ENCODE results near the gene NT5C2. TPM values are rescaled to one million over a fixed set of nuclear protein-coding genes. Genes with fewer than 3 reads are reported as not detected.
"Not testable (repeated sequence)": the region's sequence is repeated elsewhere in the genome, so short reads cannot be mapped to it uniquely, and the experiment has no call there.

NT5C2 gene
- polyA plus RNA-seq, 6 donors from 2014 or later: 49.2 to 68.2 (median 61.9) TPM

GRCh38 chr10:103145046-103145445, 48.0 kb downstream of the NT5C2 start:
- DNase-seq (no peak), ATAC-seq (ENCODE audit: low read depth in 2 of 2) (no peak)
- Mint-ChIP-seq H3K36me3 (peaks cover 0 to 7% of the 10 kb centered on the region in 2 donors), H3K27me3 (no peaks in the 10 kb centered on the region), H3K4me1 (peaks cover 0 to 13% (median 3%) of the 10 kb centered on the region in 3 donors), H3K27ac (no peak overlapping the region), H3K4me3 (no peak overlapping the region), H3K9me3 (no peaks in the 10 kb centered on the region)

DNA sequence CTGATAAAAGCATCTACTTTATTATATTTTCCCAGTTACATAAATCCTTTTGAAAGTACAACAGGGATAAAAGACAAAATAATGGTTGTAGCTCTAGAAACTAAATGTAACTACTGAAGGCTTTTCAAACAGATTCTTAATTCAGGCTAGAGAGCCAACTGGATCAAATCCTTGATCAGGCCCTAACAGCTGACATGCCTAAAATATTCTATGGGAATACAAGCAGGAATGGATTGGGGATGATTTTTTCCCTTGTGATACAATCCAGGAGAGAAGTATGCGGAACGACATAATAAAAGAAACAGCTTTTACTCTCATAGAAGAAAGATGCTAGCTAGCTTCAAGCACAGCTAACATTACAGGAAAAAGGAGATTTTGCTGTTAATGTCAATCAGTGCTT, 49.0 kb downstream of the NT5C2 start:
- Mint-ChIP-seq H3K9me3 (no peaks in the 10 kb centered on the region), H3K4me1 (peaks cover 2 to 9% (median 6%) of the 10 kb centered on the region in 3 donors), H3K4me3 (no peak overlapping the region), H3K36me3 (peaks cover 0 to 10% of the 10 kb centered on the region in 2 donors), H3K27ac (peak overlapping the region in 2 of 6 donors; percentile 24 to 60), H3K27me3 (no peaks in the 10 kb centered on the region)
- ATAC-seq (ENCODE audit: low read depth in 2 of 2) (no peak), DNase-seq (no peak)

GRCh38 chr10:103143641-103144040, 49.4 kb downstream of the NT5C2 start:
- H3K4me3 Mint-ChIP-seq; H3K27me3 Mint-ChIP-seq; H3K4me1 Mint-ChIP-seq; H3K9me3 Mint-ChIP-seq; ATAC-seq (ENCODE audit: low read depth in 2 of 2); DNase-seq; H3K36me3 Mint-ChIP-seq: not testable (repeated sequence)
- peak overlapping the region in 2 of 6 donors; percentile 24 to 60 for H3K27ac Mint-ChIP-seq

- no peak for DNase-seq
- H3K27me3 Mint-ChIP-seq: no peaks in the 10 kb centered on the region
- ATAC-seq (ENCODE audit: low read depth in 2 of 2): no peak
- no peak overlapping the region for H3K27ac Mint-ChIP-seq
- no peaks in the 10 kb centered on the region for H3K9me3 Mint-ChIP-seq
- peaks cover 6 to 10% of the 10 kb centered on the region in 2 donors for H3K36me3 Mint-ChIP-seq
- no peak overlapping the region for H3K4me3 Mint-ChIP-seq
- H3K4me1 Mint-ChIP-seq: peaks cover 0 to 6% (median 2%) of the 10 kb centered on the region in 3 donors
Observed at GRCh38 chr10:103141950-103142349, 51.1 kb downstream of the NT5C2 start.

DNA sequence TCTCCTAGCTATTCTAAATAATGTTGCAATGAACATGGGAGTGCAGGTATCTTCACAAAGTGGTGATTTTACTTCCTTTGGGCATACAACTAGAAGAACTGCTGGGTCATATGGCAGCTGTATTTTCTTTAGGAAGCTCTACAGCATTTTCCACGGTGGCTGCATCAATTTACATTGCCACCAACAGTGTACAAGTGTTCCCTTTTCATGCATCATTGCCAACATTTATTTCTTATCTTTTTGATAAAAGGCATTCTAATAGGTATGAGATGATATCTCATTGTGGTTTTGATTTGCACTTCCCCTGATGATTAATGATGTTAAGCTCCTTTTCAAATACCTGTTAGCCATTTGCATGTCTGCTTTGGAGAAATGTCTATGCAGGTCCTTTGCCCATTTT, 52.6 kb downstream of the NT5C2 start:
- ATAC-seq (ENCODE audit: low read depth in 2 of 2) (no peak), DNase-seq (no peak)
- Mint-ChIP-seq H3K9me3 (no peaks in the 10 kb centered on the region), H3K36me3 (peaks cover 11 to 19% of the 10 kb centered on the region in 2 donors), H3K27me3 (no peaks in the 10 kb centered on the region), H3K4me1 (peaks cover 2 to 10% (median 5%) of the 10 kb centered on the region in 3 donors), H3K4me3 (no peak overlapping the region), H3K27ac (peak overlapping the region in 2 of 6 donors; percentile 32)

DNA sequence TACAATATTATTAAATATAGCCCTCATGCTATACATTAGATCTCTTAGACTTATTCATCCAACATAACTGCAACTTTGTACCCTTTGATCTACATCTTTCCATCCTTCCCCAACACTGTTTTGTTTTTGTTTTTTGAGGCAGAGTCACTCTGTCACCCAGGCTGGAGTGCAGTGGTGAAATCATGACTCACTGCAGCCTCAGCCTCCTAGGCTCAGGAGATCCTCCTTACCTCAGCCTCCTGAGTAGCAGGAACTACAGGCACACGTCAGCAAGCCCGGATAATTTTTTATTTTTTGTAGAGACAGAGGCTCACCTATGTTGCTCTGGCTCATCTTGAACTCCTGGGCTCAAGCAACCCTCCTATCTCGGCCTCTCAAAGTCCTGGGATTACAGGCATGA, 53.3 kb downstream of the NT5C2 start:
- H3K27ac Mint-ChIP-seq: peak overlapping the region in 3 of 6 donors; percentile 32 to 40 (median 32)

DNA sequence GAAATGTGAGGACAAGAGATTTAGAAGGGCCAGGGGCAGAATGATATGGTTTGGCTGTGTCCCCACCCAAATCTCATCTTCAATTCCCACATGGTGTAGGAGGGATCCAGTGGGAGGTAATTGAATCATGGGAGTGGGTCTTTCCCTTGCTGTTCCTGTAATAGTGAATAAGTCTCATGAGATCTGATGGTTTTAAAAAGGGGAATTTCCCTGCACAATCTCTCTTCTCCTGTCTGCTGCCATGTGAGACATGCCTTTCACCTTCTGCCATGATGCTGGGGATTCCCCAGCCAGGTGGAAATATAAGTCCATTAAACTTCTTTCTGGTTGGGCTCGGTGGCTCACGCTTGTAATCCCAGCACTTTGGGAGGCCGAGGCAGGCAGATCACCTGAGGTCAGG, 57.9 kb downstream of the NT5C2 start:
- H3K27ac Mint-ChIP-seq: peak overlapping the region in 5 of 6 donors; percentile 27 to 84 (median 60)
- not testable (repeated sequence) for H3K4me3 Mint-ChIP-seq, H3K27me3 Mint-ChIP-seq, H3K9me3 Mint-ChIP-seq
- H3K36me3 Mint-ChIP-seq: peaks cover 17 to 26% of the 10 kb centered on the region in 2 donors
- H3K4me1 Mint-ChIP-seq: peaks cover 17 to 32% (median 24%) of the 10 kb centered on the region in 3 donors
- DNase-seq (peak; percentile 12), ATAC-seq (ENCODE audit: low read depth in 2 of 2) (peak; percentile 28 to 70)

More for the DNA sequence above, 53.3 kb downstream of the NT5C2 start:
- ATAC-seq (ENCODE audit: low read depth in 2 of 2) (no peak), DNase-seq (no peak)
- peaks cover 11 to 23% of the 10 kb centered on the region in 2 donors for H3K36me3 Mint-ChIP-seq
- H3K4me3 Mint-ChIP-seq: no peak overlapping the region
- peaks cover 8 to 16% (median 12%) of the 10 kb centered on the region in 3 donors for H3K4me1 Mint-ChIP-seq
- H3K9me3 Mint-ChIP-seq: peaks cover 0 to 3% (median 0%) of the 10 kb centered on the region in 7 donors
- H3K27me3 Mint-ChIP-seq: no peaks in the 10 kb centered on the region

GRCh38 chr10:103130910-103131309, 62.2 kb downstream of the NT5C2 start:
- ATAC-seq (ENCODE audit: low read depth in 2 of 2) (no peak), DNase-seq (no peak)
- Mint-ChIP-seq H3K27ac (peak overlapping the region in 1 of 6 donors; percentile 60), H3K4me1 (peaks cover 14 to 42% (median 20%) of the 10 kb centered on the region in 3 donors), H3K9me3 (peaks cover 0 to 9% (median 0%) of the 10 kb centered on the region in 7 donors), H3K27me3 (no peaks in the 10 kb centered on the region), H3K36me3 (peaks cover 9 to 15% of the 10 kb centered on the region in 2 donors), H3K4me3 (no peak overlapping the region)

DNA sequence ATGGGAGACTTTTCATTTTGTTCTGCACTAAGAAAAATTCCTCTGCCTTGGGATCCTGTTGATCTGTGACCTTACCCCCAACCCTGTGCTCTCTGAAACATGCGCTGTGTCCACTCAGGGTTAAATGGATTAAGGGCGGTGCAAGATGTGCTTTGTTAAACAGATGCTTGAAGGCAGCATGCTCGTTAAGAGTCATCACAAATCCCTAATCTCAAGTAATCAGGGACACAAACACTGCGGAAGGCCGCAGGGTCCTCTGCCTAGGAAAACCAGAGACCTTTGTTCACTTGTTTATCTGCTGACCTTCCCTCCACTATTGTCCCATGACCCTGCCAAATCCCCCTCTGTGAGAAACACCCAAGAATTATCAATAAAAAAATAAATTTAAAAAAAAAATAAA, 62.9 kb downstream of the NT5C2 start:
- ATAC-seq (ENCODE audit: low read depth in 2 of 2); DNase-seq; H3K9me3 Mint-ChIP-seq; H3K27me3 Mint-ChIP-seq; H3K4me3 Mint-ChIP-seq; H3K27ac Mint-ChIP-seq: not testable (repeated sequence)
- Mint-ChIP-seq H3K36me3 (peaks cover 1 to 15% of the 10 kb centered on the region in 2 donors), H3K4me1 (peaks cover 11 to 40% (median 16%) of the 10 kb centered on the region in 3 donors)

DNA sequence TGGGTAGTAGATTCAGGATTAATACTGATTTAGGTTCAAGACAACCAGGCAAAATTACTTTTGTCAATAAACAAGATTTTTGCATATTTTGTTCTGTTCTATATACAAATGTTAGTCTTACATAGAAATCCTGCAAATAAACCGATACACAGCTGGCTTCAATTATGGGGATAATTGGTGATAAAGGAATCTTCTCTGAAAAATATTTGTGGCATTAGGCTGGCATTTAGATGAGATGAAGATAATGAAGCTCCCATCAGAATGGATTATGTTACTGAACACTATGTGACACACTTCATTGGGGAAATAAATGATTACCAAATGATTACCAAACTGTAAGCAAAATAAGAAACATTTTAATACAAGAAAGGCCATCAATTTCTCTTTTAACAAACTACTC, 65.8 kb downstream of the NT5C2 start:
- no peak overlapping the region for H3K27ac Mint-ChIP-seq

GRCh38 chr10:103125323-103126267, 67.5 kb downstream of the NT5C2 start:
- peak overlapping the region in 2 of 6 donors; percentile 29 to 71 for H3K27ac Mint-ChIP-seq
- peaks cover 1 to 12% (median 8%) of the 10 kb centered on the region in 3 donors for H3K4me1 Mint-ChIP-seq
- ATAC-seq (ENCODE audit: low read depth in 2 of 2): no peak
- no peaks in the 10 kb centered on the region for H3K9me3 Mint-ChIP-seq
- no peak for DNase-seq
- no peaks in the 10 kb centered on the region for H3K27me3 Mint-ChIP-seq
- no peak overlapping the region for H3K4me3 Mint-ChIP-seq
- H3K36me3 Mint-ChIP-seq: peaks cover 0 to 1% of the 10 kb centered on the region in 2 donors

More for the DNA sequence above, 65.8 kb downstream of the NT5C2 start:
- peaks cover 8 to 24% (median 11%) of the 10 kb centered on the region in 3 donors for H3K4me1 Mint-ChIP-seq
- H3K36me3 Mint-ChIP-seq: peaks cover 0 to 6% of the 10 kb centered on the region in 2 donors
- no peak overlapping the region for H3K4me3 Mint-ChIP-seq
- DNase-seq: no peak
- ATAC-seq (ENCODE audit: low read depth in 2 of 2): no peak
- H3K27me3 Mint-ChIP-seq: no peaks in the 10 kb centered on the region
- H3K9me3 Mint-ChIP-seq: no peaks in the 10 kb centered on the region

DNA sequence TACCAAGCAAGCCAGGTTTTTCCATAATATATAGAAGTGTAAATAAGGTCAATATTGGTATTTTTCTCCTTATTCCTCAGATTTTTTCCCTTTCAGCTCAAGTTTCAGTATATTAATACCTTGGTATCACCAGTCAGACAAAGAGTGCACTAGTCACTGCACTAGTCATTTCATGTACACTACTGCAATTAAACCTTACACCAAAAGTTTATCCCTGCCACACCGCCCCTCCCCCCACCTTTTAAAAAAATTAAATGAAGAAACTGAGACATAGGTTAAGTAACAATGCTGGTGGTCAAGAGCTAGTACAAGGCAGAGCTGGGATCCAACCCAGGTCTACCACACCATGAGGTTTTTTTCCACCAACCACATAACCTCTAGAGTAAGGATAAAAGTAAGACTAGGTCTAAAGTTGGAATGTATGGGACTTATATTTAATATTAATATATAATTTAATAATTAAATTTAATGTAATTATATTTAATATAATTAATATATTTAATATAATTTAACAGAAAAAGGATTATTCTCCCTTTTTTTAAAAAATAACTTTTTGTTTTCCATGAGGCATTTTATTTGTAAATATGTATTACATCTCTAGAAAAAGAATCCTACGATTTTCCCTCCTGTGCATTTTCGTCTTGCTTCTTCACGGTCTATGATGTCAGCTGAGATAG, 68.5 kb downstream of the NT5C2 start:
- ATAC-seq (ENCODE audit: low read depth in 2 of 2) (no peak), DNase-seq (no peak)
- H3K4me3 Mint-ChIP-seq: no peak overlapping the region
- H3K36me3 Mint-ChIP-seq: no peaks in the 10 kb centered on the region
- no peaks in the 10 kb centered on the region for H3K27me3 Mint-ChIP-seq
- H3K27ac Mint-ChIP-seq: no peak overlapping the region
- peaks cover 0 to 12% (median 8%) of the 10 kb centered on the region in 3 donors for H3K4me1 Mint-ChIP-seq
- H3K9me3 Mint-ChIP-seq: no peaks in the 10 kb centered on the region

DNA sequence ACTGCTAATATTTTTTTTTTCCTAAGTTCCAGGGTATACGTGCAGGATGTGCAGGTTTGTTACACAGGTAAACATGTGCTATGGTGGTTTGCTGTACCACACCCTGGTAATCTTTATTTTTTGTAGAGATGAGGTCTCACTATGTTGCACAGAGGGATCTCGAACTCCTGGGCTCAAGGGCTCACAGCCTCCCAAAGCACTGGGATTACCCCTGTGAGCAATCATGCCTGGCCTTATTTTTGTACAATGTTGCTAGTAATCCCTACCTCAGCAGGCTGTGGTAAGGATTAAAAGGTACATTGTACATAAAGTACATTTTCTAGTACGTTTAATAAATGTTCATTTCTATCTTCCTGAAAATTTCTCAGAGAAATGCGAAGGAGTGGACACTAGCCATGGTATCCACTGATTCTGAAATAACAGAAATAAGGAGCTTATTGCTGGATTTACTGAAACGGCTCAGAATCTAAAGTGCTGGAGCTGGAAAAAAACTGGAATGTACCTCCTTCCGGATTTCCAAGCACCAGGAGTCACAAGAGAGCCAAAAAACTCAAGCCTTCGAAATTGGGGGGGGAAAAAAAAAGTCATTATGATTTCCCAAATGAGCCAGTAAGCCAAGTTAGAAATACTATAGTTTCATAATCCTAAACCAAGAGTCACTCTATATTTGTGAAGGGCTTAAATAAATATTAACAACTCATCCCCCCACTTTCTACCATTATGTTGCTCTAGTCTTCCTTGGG, 69.6 kb downstream of the NT5C2 start:
- Mint-ChIP-seq H3K9me3 (no peaks in the 10 kb centered on the region), H3K4me1 (peaks cover 0 to 12% (median 8%) of the 10 kb centered on the region in 3 donors), H3K4me3 (peak overlapping the region in 1 of 8 donors; percentile 25), H3K27ac (peak overlapping the region in 1 of 6 donors; percentile 47), H3K36me3 (no peaks in the 10 kb centered on the region), H3K27me3 (no peaks in the 10 kb centered on the region)
- no peak for ATAC-seq (ENCODE audit: low read depth in 2 of 2)
- no peak for DNase-seq

Measured in naive B cell (primary cell).